Measurements from ENCODE around the gene EPHB1.

Gene EPHB1

DNA sequence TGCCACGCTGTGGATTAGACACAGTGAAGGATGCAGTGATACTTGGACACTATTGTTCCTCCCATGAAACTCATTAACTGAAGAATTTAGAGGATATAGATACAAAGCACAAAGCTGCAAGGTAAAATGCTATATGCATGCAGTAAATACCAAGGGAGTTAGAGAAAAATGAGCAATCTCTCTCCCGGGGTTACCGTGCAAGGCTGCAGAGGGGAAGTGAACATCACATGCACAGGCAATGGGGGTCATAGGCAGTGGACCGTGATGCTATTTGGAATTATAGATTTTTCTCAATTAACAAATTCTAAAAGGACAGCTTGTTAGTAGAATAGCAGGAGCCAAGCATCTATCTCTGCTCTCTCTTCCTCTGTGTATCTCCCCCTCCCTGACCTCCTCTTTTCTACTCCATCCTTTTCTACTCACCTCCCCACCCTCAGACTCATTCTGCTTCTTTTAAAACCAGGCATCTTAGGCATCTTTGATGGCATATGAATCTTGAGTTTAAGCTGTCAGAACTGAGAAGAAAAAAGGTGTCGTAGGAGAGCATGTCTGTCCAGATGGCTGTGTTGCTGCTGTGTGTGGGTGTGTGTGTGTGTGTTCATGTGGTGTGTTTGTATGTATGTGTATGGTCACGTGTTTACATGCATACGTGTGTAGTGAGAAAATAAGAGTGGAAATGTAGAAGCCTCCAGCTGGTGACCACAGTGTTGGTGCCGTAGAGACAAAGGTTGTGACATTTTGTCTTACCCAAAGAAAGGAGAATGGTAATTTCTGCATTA, 339.0 kb downstream of the EPHB1 start:
- no peak for DNase-seq (ENCODE audit: low spot score)

DNA sequence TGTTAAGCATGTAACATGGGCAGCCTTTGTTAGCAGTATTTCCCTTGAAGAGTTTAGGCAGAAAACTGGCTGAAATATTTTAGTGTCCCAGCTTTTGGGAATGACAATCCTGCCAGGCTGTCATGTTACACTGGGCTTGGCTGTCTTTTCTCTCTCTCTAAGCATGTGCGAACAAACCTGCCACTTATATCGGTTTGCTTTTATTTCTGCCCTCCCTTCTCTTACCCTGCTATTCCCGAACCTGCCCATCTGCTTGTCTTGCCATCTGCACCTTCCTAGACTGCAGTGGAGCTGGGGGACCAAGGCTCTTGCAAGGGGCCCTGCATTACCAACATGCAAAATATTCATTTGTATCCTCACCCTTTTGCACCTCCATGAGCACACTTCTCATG, 339.6 kb downstream of the EPHB1 start:
- no peak for DNase-seq (ENCODE audit: low spot score)

DNA sequence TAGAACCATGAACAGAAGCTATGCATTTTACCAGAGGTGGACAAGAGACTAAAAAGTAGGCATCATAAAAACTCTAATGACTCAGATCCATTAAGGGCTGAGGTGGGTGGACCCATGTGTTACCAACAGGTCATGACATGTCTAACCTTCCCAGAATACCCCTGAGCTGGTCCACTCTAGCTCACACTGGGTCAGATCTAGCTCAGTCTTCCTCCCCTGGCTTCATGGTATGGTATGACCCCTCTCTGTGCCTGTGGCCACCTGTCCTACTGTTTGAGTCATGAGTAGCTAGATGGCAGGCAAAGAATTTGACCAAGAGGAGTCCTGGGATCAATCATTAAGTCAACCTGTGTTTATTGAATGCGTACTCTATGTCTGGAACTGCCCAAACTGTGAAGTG, 340.4 kb downstream of the EPHB1 start:
- DNase-seq (ENCODE audit: low spot score) = no peak

DNA sequence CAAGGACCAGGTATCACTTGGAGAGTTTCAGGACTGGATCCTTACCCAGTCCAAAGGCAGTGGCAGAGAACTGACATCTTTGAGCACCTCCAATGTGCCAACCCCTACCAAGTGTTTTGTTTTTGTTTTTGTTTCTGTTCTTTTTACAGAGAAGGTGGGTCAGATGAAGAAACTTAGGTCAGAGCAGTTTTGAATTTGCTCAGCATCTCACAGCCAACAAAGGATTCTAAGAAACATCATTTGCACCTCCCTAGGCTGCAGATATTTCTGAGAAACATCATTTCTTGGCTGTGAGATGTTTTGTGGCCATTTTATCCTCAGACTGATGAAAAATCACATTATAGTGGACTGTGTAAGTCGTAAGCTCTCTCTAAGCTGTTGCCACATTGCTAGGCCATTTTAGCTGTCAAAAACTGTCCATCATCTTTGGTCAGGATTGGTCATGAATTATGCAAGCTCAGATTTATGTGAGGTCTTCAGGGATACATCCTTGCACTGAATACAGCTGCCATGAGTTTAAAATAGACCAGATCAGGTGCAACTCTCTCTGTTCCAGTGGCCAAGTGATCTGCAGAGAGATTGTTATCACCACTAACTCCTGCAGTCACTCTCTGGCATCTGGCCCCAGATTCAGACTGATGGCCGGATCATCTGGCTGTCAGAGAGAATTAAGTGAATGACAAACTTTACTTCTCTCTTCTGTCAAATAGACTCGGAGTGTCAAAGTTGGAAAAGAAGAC, 341.5 kb downstream of the EPHB1 start:
- DNase-seq (ENCODE audit: low spot score) = no peak

DNA sequence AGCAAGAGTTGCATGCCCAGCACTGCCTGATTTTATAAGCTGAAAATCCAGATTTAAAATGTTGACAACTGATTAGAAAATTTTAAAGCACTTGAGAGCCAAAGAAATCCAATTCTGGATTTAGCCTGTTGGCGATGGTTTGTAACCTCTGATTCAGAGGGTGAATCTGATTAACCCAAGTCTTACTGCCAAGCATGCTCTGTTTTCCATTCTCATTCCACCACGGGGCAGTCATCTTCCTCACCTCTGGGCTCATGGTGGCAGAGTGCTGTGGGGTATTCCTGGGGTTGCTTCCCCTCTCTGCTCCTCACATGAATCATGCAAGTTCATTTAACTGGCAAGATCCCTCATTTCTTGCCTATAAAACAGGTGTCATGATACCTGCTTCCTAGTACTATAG, 342.2 kb downstream of the EPHB1 start:
- DNase-seq (ENCODE audit: low spot score) = no peak

DNA sequence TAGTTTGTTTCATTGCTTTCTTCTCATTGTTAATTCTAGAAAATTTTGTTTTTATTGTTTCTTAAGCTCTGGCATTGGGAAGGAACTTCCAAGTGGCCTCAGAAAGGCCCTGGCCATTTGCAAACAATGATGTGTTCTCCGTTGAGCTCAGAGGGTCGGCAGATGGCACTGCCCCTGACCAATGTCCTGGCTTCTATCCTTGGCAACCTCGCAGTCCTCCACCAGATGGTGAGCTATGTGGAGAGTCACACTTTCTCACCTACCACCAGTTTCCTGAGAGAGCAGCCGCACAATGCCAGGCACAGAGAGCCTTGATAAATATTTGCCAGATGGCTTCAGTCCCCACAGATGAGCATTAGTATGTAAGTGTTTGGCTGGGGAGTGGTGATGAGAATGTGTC, 343.7 kb downstream of the EPHB1 start:
- no peak for DNase-seq (ENCODE audit: low spot score)

DNA sequence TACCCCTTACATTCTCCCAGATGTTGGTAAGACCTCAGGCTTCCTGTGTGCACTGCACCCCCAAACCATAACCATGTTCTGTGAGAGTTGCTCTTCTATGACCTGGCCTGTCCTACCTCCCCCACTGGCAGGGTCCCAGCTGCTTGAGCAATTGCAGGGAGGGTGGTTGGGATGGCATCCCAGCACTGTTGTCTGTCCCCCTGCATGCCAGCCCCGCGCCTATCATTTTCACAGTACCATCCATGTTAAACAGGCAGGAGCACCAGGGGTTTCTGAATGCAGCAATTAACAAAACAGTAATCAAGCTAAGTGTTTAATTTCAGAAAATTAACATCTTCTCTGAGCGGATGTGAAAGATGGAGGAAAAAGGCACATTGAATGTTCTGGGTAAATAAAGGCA, 345.5 kb downstream of the EPHB1 start:
- no peak for DNase-seq (ENCODE audit: low spot score)

DNA sequence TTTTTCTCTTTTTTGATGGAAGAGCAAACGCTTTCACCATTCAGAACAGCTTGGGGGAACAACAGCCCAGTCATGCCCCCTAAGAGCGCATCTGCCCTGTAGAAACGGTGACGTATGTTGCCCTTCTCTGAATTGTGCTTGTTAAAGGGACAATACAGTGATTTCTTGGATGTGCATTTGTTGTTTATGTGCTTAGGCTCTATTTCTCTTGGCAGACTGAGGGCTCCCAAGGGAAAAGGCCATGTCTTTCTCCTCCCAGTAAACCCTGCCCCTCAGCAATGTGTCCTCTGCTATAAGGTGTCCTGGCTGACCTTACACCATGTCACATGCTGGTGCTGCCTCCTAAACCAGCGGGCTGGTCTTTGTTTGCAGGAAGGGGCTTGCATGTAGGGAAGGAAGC, 346.1 kb downstream of the EPHB1 start:
- DNase-seq (ENCODE audit: low spot score) = no peak

DNA sequence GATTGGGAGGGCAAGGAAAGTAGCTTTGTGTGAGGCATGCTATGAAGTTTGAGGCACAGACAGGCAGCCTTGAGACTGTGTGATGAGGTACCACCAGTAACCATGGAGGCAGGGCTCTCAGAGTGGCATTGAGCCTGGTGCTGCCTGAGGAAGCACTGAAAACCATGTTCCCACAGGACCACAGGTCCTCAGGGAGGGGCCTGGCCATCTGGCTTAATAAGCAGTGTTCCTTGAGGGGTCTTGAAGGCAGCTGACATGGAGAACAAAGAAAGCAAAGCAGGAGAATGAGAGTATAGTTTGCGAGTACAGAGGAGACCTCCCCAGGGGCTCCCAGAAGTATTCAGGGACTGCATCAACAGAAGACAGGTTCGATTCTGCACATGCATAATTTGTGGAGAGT, 346.6 kb downstream of the EPHB1 start:
- no peak for DNase-seq (ENCODE audit: low spot score)

DNA sequence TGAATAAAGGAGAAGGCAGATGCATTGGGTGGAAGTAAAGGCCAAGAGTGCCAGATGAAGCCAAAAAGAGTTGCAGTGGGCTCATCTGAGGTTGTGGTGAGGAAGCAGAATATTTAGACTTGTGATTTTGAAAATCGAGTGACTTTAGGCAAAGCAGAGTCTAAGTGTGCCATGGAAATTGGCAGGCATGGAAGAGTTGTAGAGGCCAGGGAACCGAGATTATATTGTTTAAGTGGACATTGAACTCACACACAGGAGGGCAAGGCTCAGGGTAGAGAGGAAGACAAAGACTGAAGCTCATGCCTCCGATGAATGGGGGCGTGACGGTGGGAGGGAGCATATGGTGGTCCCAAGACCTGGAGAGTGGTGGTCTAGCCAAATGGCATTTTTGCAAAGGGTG, 347.5 kb downstream of the EPHB1 start:
- DNase-seq (ENCODE audit: low spot score) = no peak

DNA sequence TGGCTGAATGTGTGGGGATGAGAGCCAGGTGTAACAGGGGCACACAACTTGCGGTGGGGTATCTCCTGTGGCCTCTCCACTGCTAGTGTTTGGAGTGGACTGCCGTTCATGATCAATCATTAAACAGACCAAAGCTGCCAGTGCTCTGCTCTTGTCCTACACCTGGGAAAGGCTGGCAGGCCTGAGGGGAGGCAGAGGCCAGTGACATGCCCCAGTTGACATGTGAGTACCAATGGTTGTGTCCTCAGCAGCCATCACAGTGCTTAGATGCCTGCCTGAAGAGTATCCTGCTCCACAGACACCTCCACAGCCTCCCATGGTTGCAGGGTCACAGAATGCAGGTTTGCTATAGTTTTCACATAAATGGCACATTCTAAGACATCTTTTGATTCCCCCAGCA, 348.4 kb downstream of the EPHB1 start:
- DNase-seq (ENCODE audit: low spot score) = no peak

DNA sequence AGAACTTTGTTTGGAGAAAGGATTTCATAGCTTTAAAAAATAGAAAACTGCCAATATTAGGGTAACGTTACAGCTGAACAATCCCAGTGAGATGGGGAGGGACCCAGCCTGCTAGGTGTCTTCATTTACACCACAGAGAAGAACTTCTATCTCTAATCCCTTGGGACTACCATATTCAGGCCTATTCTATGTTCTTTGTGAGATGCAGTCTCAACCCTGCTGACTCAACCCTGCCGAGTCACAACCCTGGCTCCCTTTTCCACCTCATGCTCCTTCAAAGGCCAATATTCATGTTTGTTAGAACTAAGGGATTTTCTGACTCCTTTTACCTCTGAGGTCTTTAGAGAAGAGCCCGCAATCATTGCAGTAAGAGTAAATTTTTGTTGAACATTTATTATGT, 350.5 kb downstream of the EPHB1 start:
- no peak for DNase-seq (ENCODE audit: low spot score)

DNA sequence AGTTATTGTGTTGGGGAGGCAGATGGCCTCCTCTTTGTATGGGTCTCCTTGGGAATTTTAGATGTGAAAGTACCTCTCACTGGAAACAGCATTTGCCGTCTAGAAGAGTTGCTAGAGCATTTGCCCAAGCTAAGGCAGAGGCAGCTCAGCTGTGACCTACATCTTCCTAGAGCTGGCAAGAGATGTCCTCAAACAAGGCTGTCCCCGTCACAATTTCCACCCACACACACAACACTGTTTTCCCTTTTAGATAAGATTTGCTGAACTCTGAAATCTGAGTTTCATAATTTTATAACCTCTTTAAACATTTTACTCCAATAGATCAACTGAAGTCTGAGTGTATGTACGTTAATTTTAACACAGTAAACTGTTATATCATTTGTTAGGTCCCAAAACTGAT, 352.6 kb downstream of the EPHB1 start:
- no peak for DNase-seq (ENCODE audit: low spot score)

DNA sequence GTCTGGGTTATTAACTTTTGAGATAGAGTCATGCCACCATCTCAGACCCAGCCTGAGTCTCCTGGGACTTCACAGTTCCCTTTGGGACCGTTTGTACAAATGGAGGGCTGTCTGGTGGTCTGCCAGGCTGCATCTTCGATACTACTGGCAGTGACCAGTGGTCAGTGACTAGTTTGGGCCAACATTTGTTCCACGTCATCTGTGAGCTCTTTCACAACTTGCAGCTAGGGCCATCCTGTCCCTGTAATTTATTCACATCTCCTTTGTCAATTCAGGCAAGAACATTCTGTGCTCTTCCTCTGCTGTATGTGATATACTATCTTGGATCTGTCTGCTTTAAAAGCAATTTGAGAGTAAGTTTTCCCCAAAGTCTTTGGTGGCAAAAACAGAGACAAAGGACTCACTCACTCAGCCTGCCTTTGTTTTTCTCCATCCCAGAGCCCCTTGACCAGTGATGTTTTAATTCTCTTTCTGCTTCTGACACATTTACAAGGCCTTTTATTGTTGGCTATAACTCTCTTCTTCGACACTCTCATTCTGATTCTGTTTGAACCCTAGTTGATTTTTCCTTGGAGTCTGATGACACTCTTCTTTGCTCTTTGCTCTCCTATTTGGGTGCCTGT, 353.4 kb downstream of the EPHB1 start:
- no peak for DNase-seq (ENCODE audit: low spot score)

DNA sequence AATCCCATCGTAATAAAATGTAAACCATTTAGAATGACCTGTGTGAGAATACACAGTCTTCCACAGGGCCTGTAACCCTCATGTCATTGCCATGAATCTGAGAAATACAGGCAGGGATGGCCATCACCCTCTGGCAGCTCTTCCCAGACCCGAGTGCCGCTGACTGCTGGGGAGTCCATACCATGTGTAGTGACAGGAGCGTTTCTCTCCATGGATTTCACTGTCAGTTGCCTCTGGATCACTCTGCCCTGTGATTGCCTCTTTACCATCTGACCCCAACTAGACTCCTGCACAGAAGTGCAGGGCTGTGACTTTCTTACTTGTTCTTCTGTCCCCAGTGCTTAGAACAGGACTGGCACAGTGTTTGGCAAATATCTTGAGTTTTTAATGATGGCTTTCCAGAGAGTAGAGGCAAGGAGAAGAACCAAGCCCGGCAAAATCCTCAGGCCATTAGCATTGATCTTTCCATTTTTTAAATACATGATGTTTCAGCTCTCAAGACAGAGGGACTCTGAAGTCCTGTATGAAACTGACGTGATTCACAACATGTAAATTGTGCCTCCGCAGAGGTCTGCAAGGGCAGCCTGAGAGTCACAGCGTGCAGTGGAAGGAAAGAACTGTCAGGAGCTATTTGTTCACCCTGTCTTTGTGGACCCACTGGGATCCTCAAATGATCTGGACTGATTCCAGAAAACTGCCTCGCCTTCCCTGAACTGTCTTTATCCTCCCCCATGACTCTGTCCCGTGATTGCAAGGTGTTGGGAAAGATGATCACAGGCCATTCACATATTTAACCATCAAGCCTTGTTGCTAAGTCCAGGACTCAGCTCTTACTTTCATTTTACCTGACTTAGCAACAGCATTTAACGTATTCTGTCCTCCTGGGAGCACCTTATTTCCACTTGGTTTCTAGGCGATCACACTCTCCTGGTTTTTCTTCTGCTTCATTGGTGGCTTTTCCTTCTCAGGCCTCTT, 354.9 kb downstream of the EPHB1 start:
- no peak for DNase-seq (ENCODE audit: low spot score)

DNA sequence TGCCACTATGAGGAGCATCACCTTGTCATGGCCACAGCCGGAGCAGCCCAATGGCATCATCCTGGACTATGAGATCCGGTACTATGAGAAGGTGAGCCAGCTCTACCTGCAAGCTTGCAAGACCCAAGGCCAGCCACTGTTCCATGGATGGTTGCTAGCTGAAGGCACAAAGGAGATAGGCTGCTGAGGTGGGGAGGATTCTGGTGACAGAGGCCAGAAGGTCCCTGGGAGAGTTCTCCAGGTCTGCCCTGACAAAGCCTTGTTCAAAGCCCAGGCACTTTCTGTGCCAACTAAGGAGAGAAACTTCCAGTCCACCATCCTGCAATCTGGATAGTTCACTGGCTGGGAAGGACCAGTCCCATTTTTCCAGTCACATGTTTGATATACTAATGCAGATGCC, 359.1 kb downstream of the EPHB1 start:
- DNase-seq (ENCODE audit: low spot score) = no peak

DNA sequence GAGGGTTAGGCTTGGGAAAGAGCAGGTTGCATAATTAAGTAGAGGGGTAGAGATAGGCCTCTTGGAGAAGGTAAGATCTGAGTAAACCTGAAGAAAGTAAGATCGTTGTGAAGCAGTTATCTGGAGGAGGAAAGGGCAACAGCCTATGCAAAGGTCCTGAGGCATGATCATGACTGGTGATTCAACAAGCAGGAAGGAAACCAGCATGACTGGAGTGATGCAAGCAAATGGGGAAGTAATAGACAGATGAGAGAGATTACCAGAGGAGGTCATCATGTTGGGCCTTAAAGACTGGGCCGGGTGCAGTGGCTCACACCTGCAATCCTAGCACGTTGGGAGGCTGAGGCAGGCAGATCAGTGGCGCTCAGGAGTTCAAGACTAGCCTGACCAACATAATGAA, 360.2 kb downstream of the EPHB1 start:
- no peak for DNase-seq (ENCODE audit: low spot score)

DNA sequence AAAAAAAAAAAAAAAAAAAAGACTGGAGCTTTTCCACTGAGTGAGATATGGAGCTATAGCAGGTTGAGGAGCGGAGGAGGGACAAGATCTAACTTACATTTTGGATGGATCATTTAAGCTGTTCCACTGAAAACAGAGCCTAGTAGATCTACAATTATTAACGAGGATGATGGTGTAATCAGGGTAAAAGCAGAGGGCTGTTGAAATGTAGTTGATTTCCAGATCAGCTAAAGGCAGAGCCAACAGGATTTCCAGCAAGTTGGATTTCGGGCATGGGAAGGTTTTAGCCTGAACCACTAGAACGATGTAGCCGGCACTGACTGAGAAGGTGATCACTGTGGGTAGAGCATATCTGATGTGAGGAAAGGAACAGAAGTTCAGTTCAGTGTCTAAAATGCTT, 360.7 kb downstream of the EPHB1 start:
- DNase-seq (ENCODE audit: low spot score) = no peak

DNA sequence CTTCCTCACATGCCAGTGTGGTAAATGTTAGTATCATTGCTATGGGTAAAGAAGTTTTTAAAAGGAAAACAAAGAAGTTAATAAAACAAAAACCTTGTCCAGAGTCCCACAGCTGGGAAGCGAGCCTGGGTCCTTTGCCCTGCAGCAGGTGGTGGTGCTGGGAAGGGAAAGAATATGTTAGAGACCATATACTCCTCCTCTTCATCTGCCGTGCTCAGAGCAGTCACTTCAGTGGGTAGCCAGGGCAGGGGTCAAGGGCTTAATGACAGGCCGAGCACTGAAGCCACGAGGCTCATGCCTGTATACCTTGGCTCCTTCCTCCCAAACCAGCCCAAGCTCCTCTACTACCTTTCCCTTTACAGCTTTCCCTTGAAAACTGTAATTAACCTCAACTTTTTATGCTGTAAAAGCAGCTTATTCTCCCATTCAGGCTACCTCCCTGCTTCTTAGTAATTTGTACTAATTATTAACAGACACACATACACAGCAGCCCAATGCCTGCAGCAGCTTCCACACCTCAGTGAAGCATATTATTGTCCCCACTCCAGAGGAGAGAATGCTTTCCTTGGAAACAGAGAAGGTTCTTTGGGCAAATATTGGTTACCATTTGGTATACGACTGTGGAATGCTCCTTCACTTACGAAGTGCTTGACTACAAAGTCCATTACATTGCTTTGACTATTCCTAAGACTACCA, 362.1 kb downstream of the EPHB1 start:
- no peak for DNase-seq (ENCODE audit: low spot score)

DNA sequence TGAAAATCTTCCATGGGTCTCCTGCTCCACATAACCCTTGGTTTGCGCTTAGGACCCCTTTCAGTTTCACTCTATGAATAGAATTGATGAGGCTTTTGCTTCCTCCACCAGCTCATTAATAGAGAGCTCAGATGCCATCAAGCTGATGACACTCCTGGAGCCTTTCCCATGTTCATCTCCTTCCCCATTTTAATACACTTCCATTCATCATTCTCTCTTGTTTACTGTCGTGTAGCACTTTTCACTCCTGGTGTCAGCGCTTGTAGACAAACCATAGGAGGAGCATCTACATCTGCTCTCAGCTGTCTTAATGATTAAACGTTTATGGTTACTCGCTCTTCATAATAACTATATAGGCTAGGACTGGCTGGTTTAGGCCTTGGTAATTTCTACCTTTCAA, 363.5 kb downstream of the EPHB1 start:
- DNase-seq (ENCODE audit: low spot score) = no peak

DNA sequence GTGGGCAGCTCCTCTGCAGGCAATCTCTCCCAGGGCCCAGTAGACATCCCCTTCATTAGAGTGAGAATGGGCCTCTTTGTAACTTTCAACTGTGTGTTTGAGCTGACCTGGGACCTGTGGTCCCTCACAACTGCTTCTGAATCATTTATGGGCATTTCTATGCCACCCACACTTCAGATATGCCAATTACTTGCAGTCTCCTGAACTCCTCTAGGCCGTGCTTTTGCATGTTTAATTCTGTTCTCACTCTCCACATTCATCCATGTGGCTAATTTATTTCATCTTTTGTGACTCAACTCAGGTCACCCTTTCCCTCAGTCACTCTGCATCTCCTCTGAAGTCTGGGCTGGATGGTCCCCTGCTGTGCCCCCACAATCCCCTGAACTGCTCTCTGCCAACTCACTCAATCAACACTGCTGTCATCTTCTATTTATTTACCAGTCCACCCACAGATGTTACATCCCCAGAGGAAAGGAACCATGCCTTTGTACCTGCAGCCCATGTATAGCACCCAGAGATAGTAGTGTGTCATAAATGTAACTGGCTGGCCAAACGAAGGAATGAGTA, 364.7 kb downstream of the EPHB1 start:
- no peak for DNase-seq (ENCODE audit: low spot score)

Measured in left forelimb (tissue), 1 donor.